Measurements from ENCODE around the gene IKZF5.

- TF ChIP-seq CTCF (IDR thresholded peaks at IDR 0.05 in 4 of 5, conservative IDR thresholded peaks at IDR 0.05 in 1 of 5): no peak
- no peak for TF ChIP-seq POLR2A (IDR thresholded peaks at IDR 0.05)
Observed at GRCh38 chr10:123026302-123026701, 17.7 kb upstream of the IKZF5 start.

All from gastrocnemius medialis (tissue), 4 donors.